Measurements from ENCODE around the gene PLD1. TPM values are rescaled to one million over a fixed set of nuclear protein-coding genes. Genes with fewer than 3 reads are reported as not detected.

PLD1 gene
- total and polyA plus RNA-seq, 4 donors = 3.1 to 31.1 (median 12.2) TPM

DNA sequence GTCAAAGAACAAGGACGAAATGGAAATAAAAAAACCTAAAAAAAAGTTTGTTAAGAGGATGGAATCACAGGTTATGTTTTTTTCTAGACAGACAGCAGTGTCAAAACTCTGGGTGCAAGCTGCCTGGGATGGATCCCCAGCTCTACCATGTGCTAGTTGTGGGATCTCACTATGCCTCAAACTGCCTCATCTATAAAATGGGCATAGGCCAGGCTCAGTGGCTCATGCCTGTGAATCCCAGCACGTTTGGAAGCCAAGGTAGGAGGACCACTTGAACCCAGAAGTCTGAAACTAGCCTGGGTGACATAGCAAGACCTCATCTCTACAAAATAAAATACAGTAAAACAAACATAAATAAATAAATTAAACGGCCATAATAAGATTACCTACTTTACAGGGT lies 4.6 kb downstream of the PLD1 start:
- Histone ChIP-seq H3K4me3 (no peak overlapping the region), H3K4me1 (ENCODE audit: control insufficient read depth in 5 of 5, insufficient read depth in 5 of 5, low read length in 5 of 5) (peaks cover 0 to 21% (median 6%) of the 10 kb centered on the region in 5 donors), H3K27ac (ENCODE audit: low read depth in 1 of 2, low read length in 1 of 2) (peak overlapping the region in 1 of 2 donors; percentile 45), H3K27me3 (ENCODE audit: control insufficient read depth in 3 of 3, insufficient read depth in 3 of 3, low read length in 2 of 3) (no peaks in the 10 kb centered on the region), H3K36me3 (ENCODE audit: control insufficient read depth in 4 of 4, insufficient read depth in 4 of 4, low read length in 4 of 4) (no peaks in the 10 kb centered on the region), H3K9me3 (ENCODE audit: control insufficient read depth in 4 of 4, insufficient read depth in 3 of 4, low read length in 3 of 4) (no peaks in the 10 kb centered on the region), H3K9ac (ENCODE audit: insufficient read depth in 1 of 2, low read length in 2 of 2) (no peak overlapping the region)
- DNase-seq (no peak), ATAC-seq (ENCODE audit: insufficient read depth, low FRiP score) (no peak)
- 55 to 57% methylated on average over 3 of the region's 3 CpGs for WGBS, 2 donors
- TF ChIP-seq, protein P1, sequence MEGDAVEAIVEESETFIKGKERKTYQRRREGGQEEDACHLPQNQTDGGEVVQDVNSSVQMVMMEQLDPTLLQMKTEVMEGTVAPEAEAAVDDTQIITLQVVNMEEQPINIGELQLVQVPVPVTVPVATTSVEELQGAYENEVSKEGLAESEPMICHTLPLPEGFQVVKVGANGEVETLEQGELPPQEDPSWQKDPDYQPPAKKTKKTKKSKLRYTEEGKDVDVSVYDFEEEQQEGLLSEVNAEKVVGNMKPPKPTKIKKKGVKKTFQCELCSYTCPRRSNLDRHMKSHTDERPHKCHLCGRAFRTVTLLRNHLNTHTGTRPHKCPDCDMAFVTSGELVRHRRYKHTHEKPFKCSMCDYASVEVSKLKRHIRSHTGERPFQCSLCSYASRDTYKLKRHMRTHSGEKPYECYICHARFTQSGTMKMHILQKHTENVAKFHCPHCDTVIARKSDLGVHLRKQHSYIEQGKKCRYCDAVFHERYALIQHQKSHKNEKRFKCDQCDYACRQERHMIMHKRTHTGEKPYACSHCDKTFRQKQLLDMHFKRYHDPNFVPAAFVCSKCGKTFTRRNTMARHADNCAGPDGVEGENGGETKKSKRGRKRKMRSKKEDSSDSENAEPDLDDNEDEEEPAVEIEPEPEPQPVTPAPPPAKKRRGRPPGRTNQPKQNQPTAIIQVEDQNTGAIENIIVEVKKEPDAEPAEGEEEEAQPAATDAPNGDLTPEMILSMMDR (IDR thresholded peaks at IDR 0.05; ENCODE audit: control extremely low read depth, extremely low read depth) = no peak

DNA sequence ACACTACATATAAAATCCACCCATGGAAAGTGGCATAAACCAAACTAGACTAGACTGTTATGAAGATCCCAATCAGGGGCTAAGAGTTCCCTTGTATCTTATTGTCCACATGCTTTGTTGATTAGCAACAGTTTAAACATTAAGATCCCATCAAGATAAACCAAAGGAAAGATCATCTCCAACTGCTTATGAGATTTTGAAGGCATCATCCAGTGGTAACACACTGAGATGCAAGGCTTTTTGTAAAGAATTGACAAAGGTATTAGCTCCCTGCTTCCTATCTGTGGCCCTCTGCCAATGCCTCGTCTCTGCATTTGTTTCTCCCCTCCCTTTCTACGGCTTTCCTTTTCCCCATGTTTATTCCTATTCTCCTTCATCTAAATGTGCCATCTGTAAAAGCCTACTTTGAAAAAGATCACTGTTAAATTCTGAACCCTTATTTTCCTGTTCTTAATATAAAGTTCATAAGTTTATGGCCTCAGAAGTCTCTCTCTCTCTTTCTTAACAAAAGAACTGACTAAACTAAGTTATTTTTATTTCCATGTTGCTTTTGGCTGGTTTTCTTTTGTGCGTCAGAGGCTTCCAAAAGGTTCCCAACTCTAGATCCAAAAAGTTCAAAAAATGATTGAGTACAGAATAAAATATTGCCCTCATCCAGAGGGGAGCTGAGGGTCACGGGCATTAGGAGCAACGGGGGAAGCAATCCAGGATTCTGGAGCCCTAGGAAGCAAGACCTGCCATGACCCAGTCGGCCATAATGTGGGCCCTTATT lies 5.5 kb downstream of the PLD1 start:
- peaks cover 0 to 14% (median 6%) of the 10 kb centered on the region in 5 donors for H3K4me1 ChIP-seq (ENCODE audit: control insufficient read depth in 5 of 5, insufficient read depth in 5 of 5, low read length in 5 of 5)
- WGBS, 2 donors = 72 to 74% methylated on average over 6 of the region's 6 CpGs
- TF ChIP-seq, protein P1 (IDR thresholded peaks at IDR 0.05; ENCODE audit: control extremely low read depth, extremely low read depth) = no peak
- no peaks in the 10 kb centered on the region for H3K36me3 ChIP-seq (ENCODE audit: control insufficient read depth in 4 of 4, insufficient read depth in 4 of 4, low read length in 4 of 4)
- peak overlapping the region in 1 of 2 donors; percentile 59 for H3K27ac ChIP-seq (ENCODE audit: low read depth in 1 of 2, low read length in 1 of 2)
- ATAC-seq (ENCODE audit: insufficient read depth, low FRiP score) (no peak), DNase-seq (no peak)
- no peak overlapping the region for H3K4me3 ChIP-seq
- H3K27me3 ChIP-seq (ENCODE audit: control insufficient read depth in 3 of 3, insufficient read depth in 3 of 3, low read length in 2 of 3) = no peaks in the 10 kb centered on the region
- H3K9me3 ChIP-seq (ENCODE audit: control insufficient read depth in 4 of 4, insufficient read depth in 3 of 4, low read length in 3 of 4) = no peaks in the 10 kb centered on the region
- H3K9ac ChIP-seq (ENCODE audit: insufficient read depth in 1 of 2, low read length in 2 of 2) = no peak overlapping the region

DNA sequence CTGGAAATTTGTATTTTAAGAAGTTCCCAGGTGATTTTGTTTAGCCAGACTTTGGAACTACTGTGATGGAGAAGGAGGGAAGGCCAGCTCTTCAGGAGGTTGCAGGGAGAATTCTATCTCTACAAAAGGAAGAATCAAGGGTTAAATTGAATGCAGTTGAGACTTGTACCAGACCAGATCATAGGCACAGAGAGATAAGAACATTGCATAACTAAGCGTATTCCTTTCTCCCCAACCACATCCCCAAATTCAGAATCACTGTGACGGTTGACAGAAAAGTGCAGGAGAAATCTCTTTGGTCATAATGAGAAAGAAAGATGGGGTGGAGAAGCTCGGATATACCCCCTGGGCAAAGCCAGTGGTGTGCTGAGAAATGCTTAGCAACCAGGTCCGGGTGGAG lies 7.2 kb downstream of the PLD1 start:
- H3K9me3 ChIP-seq (ENCODE audit: control insufficient read depth in 4 of 4, insufficient read depth in 3 of 4, low read length in 3 of 4) = no peaks in the 10 kb centered on the region
- no peak overlapping the region for H3K27ac ChIP-seq (ENCODE audit: low read depth in 1 of 2, low read length in 1 of 2)
- peaks cover 0 to 8% (median 6%) of the 10 kb centered on the region in 5 donors for H3K4me1 ChIP-seq (ENCODE audit: control insufficient read depth in 5 of 5, insufficient read depth in 5 of 5, low read length in 5 of 5)
- H3K36me3 ChIP-seq (ENCODE audit: control insufficient read depth in 4 of 4, insufficient read depth in 4 of 4, low read length in 4 of 4) = no peaks in the 10 kb centered on the region
- H3K4me3 ChIP-seq = no peak overlapping the region
- TF ChIP-seq, protein P1 (IDR thresholded peaks at IDR 0.05; ENCODE audit: control extremely low read depth, extremely low read depth) = no peak
- ATAC-seq (ENCODE audit: insufficient read depth, low FRiP score) (no peak), DNase-seq (no peak)
- no peak overlapping the region for H3K9ac ChIP-seq (ENCODE audit: insufficient read depth in 1 of 2, low read length in 2 of 2)
- H3K27me3 ChIP-seq (ENCODE audit: control insufficient read depth in 3 of 3, insufficient read depth in 3 of 3, low read length in 2 of 3) = no peaks in the 10 kb centered on the region
- 33 to 73% methylated on average over 4 of the region's 4 CpGs for WGBS, 2 donors
